ENCODE results near the gene TOX3.

Gene TOX3

GRCh38 chr16:52568495-52568894 is 21.6 kb upstream of the TOX3 start:
- no peak overlapping the region for H3K27ac ChIP-seq
- no peak for DNase-seq (ENCODE audit: low spot score)
- no peak for TF ChIP-seq CTCF (conservative IDR thresholded peaks at IDR 0.05; ENCODE audit: low read depth)
- ChIA-PET POLR2A (ENCODE audit: low non-redundant PET) (no interaction called here), CTCF (no interaction called here)

- no peak overlapping the region for H3K27ac ChIP-seq
- TF ChIP-seq CTCF (conservative IDR thresholded peaks at IDR 0.05; ENCODE audit: low read depth), result no peak
- CTCF ChIA-PET, result no interaction called here
- no peak for DNase-seq (ENCODE audit: low spot score)
- POLR2A ChIA-PET (ENCODE audit: low non-redundant PET), result no interaction called here
Observed at GRCh38 chr16:52567193-52567592, 20.2 kb upstream of the TOX3 start.

- H3K27ac ChIP-seq, result no peak overlapping the region
- ChIA-PET POLR2A (ENCODE audit: low non-redundant PET) (no interaction called here), CTCF (no interaction called here)
- TF ChIP-seq CTCF (conservative IDR thresholded peaks at IDR 0.05; ENCODE audit: low read depth), result no peak
- DNase-seq (ENCODE audit: low spot score), result no peak
Observed at GRCh38 chr16:52563767-52564611, 17.0 kb upstream of the TOX3 start.

GRCh38 chr16:52562770-52563169 is 15.8 kb upstream of the TOX3 start:
- ChIA-PET POLR2A (ENCODE audit: low non-redundant PET) (no interaction called here), CTCF (no interaction called here)
- H3K27ac ChIP-seq, result no peak overlapping the region
- no peak for TF ChIP-seq CTCF (conservative IDR thresholded peaks at IDR 0.05; ENCODE audit: low read depth)
- no peak for DNase-seq (ENCODE audit: low spot score)

- no peak for TF ChIP-seq CTCF (conservative IDR thresholded peaks at IDR 0.05; ENCODE audit: low read depth)
- no peak overlapping the region for H3K27ac ChIP-seq
- ChIA-PET POLR2A (ENCODE audit: low non-redundant PET) (no interaction called here), CTCF (no interaction called here)
- DNase-seq (ENCODE audit: low spot score), result no peak
Observed at GRCh38 chr16:52561910-52562741, 15.2 kb upstream of the TOX3 start.

- DNase-seq (ENCODE audit: low spot score), result no peak
- ChIA-PET CTCF (interaction anchor here (0.7 kb wide), 1 partner anchor 11 kb away, joined by 3 read pairs; no protein-coding TSS in a partner anchor), POLR2A (ENCODE audit: low non-redundant PET) (no interaction called here)
- no peak overlapping the region for H3K27ac ChIP-seq
- TF ChIP-seq CTCF (conservative IDR thresholded peaks at IDR 0.05; ENCODE audit: low read depth), result no peak
Observed at GRCh38 chr16:52558448-52558847, 11.5 kb upstream of the TOX3 start.

All from RWPE1 (cell line).